Measurements from ENCODE around the gene ASB18.

DNA sequence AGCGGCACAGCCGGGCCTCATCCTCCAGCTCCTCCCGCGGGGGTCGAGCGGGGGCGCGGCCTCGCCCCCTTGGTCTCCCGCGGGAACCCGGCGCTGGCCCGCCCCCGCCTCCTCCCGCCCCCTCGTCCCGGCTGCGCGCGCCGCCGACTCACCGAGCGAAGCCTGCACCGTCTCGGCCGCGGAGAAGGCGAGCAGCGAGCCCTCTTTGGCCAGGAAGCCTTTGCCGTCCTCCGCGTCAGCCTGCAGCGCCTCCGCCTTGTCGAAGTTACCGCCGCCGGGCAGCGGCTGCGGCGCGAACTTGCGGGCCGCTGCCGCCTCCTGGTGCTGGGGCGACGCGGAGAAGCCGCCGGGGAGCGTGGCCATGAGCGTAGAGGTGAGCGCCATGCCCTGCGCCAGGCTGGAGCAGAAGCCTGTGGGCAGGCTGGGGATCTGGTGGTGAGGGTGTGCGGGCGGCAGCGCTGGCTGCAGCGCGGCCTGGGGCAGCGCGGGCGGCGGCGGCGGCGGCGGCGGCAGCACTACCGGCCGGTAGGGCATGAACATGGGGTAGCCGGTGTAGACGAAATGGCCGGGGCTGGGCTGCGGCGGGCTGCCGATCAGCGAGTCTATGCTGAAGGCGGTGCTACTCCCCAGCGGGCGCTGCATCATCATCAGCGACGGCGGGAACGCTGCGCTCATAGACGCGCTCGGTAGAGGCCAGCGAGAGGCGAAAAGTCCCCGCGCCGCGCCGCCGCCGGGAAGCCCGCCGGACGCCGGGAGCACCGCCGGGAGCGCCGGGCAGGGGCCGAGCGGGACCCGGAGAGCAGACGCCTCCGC lies 96.7 kb downstream of the ASB18 start:
- TF ChIP-seq, protein P1, sequence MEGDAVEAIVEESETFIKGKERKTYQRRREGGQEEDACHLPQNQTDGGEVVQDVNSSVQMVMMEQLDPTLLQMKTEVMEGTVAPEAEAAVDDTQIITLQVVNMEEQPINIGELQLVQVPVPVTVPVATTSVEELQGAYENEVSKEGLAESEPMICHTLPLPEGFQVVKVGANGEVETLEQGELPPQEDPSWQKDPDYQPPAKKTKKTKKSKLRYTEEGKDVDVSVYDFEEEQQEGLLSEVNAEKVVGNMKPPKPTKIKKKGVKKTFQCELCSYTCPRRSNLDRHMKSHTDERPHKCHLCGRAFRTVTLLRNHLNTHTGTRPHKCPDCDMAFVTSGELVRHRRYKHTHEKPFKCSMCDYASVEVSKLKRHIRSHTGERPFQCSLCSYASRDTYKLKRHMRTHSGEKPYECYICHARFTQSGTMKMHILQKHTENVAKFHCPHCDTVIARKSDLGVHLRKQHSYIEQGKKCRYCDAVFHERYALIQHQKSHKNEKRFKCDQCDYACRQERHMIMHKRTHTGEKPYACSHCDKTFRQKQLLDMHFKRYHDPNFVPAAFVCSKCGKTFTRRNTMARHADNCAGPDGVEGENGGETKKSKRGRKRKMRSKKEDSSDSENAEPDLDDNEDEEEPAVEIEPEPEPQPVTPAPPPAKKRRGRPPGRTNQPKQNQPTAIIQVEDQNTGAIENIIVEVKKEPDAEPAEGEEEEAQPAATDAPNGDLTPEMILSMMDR (IDR thresholded peaks at IDR 0.05) = no peak
- no peak for TF ChIP-seq POLR2A (IDR thresholded peaks at IDR 0.05)
